HG03521 (cell line): ENCODE data around the gene PLXDC2.
"Not testable (repeated sequence)": the region's sequence is repeated elsewhere in the genome, so short reads cannot be mapped to it uniquely, and the experiment has no call there.

Experiments used
- ATAC-seq: cut with Tn5 transposase; IDR thresholded peaks from one replicate; pipeline ENCODE4 v1.9.1; 2021; ENCODE audit warnings: mild to moderate bottlenecking, moderate library complexity; ENCODE audit not compliant: unreplicated experiment

The PLXDC2 gene

DNA sequence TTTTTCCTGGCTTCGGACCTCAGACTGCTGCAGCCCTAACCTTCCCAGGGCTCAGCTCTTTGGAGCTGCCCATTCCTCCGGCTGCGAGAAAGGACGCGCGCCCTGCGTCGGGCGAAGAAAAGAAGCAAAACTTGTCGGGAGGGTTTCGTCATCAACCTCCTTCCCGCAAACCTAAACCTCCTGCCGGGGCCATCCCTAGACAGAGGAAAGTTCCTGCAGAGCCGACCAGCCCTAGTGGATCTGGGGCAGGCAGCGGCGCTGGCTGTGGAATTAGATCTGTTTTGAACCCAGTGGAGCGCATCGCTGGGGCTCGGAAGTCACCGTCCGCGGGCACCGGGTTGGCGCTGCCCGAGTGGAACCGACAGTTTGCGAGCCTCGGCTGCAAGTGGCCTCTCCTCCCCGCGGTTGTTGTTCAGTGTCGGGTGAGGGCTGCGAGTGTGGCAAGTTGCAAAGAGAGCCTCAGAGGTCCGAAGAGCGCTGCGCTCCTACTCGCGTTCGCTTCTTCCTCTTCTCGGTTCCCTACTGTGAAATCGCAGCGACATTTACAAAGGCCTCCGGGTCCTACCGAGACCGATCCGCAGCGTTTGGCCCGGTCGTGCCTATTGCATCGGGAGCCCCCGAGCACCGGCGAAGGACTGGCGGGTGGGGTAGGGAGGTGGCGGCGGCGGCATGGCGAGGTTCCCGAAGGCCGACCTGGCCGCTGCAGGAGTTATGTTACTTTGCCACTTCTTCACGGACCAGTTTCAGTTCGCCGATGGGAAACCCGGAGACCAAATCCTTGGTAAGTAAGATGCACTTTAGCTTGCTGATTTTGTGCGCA, at the start of gene PLXDC2:
Gene PLXDC2 (plus strand): TSS at position 22 of the 820 bp plus-strand sequence.
- ATAC-seq: peak; percentile 38

- ATAC-seq: no peak
Measured at GRCh38 chr10:19767876-19768275, 48.4 kb upstream of the PLXDC2 start.

DNA sequence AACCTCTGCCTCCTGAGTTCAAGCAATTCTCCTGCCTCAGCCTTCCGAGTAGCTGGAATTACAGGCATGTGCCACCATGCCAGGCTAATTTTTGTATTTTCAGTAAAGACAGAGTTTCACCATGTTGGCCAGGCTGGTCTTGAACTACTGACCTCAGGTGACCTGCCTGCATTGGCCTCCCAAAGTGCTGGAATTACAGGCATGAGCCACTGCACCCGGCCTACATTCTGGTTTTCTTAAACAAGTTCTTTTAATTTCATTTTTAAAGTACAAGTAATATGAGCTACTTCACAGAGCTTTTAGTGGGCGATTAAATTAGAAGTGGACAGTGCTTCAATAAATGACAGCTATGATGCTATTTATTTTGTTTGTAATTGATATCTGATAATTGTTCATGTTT, 46.4 kb upstream of the PLXDC2 start:
- not testable (repeated sequence) for ATAC-seq

- no peak for ATAC-seq
Measured at GRCh38 chr10:19772972-19773371, 43.3 kb upstream of the PLXDC2 start.

GRCh38 chr10:19775296-19775695, 40.9 kb upstream of the PLXDC2 start:
- no peak for ATAC-seq

DNA sequence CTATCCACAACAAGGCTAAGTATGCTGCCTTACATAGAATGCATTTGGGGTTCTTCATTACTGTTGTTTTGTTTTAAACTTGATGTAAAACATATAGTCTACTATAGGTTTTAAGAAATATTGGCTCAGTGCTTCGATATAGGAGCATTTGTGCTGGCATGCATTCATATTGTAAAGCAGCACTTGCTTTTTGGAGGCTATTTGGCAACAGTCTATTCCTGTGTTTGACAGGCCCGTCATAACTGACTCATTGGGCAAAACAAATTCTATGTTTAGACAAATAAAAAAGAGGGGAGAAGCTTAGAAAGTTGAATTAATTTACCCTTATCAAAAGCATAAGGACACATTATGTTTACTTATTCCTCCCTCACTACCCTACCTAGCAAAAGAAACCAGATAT, 38.4 kb upstream of the PLXDC2 start:
- ATAC-seq: no peak

GRCh38 chr10:19778996-19779395, 37.2 kb upstream of the PLXDC2 start:
- no peak for ATAC-seq

- ATAC-seq: no peak
Measured at GRCh38 chr10:19782430-19783089, 33.7 kb upstream of the PLXDC2 start.

GRCh38 chr10:19783721-19784120, 32.5 kb upstream of the PLXDC2 start:
- ATAC-seq: no peak

GRCh38 chr10:19785366-19785765, 30.9 kb upstream of the PLXDC2 start:
- ATAC-seq: no peak

DNA sequence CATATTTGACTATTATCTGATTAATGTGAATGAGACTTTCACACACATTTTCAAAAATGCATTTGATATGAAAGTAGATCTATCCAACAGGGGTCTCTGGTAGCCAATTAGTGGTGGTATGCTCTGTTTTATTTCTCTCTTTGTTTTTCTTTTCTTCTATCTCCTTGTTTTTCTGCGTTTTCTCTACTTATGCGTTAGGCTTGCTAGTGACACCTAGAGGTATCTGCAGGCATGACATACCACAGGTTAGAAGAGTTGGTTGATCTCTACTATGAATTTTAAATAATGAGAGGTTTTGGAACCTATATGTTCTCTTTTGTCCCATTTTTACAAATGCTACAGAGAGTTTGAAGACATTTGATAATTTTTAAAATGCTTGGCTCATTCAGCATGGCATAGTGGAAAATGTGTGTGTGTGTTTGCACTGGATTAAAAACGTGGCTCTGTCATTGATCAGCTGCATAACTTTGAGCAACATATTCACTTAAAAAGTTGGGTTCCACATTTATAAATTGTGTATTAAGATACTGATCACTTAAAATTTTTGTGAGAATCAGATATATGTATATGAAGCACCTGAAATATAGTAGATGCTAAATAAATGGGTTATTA, 28.1 kb upstream of the PLXDC2 start:
- ATAC-seq: no peak

DNA sequence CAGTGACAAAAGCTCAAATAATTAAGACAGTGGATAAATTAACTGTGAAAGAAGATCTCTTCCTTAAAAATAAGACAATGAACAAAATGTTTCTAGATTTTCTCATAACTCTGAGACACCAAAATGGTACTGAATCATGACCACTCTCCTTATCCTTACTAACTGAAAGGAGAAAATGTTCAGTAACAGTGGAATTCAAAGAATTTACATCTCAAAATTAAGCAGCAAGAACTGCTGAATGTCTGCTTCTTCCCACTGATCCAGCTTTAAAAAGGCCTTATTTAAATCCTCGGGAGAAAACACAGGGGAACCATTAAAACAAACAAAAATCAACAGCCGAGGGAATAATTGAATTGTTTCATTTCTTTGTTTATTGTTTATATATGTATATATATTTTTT, 27.3 kb upstream of the PLXDC2 start:
- ATAC-seq: no peak

GRCh38 chr10:19789607-19790006, 26.6 kb upstream of the PLXDC2 start:
- no peak for ATAC-seq

- ATAC-seq: no peak
Measured at GRCh38 chr10:19791032-19791431, 25.2 kb upstream of the PLXDC2 start.

- no peak for ATAC-seq
Measured at GRCh38 chr10:19795684-19796083, 20.5 kb upstream of the PLXDC2 start.

DNA sequence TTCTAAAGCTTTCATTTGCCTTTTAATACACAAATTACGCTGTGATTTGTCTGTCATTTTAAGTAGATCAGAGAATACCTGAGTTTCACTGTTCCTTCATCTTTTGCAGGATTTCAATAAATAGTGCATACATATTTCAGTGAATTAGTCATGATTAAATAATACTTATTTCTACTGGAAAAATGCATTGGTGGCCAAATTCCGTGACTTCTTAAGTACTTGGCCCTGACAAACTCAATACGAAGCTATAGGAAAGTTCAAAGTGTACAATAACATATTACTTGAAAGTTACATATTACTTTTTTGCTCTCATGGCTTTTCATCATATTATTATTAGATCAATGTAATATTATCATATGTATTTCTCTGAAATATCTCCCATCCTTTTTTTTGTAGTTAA, 16.1 kb upstream of the PLXDC2 start:
- no peak for ATAC-seq

GRCh38 chr10:19801369-19801768, 14.9 kb upstream of the PLXDC2 start:
- no peak for ATAC-seq

GRCh38 chr10:19803676-19804075, 12.6 kb upstream of the PLXDC2 start:
- ATAC-seq: no peak

- ATAC-seq: no peak
Measured at GRCh38 chr10:19809481-19809880, 6.8 kb upstream of the PLXDC2 start.

- no peak for ATAC-seq
Measured at GRCh38 chr10:19811540-19811939, 4.7 kb upstream of the PLXDC2 start.

- ATAC-seq: no peak
Measured at GRCh38 chr10:19812976-19813375, 3.3 kb upstream of the PLXDC2 start.
